Mesendoderm (in vitro differentiated cells): ENCODE data around the gene COMMD2.

Experiments used
- DNase-seq: peaks from one replicate; pipeline ENCODE4 v3.0.0; 2013
- H2AK5ac ChIP-seq: 2 replicates; pipeline ENCODE4 v1.6.1; 2013; ENCODE audit warnings: low read length, inconsistent platforms
- H2BK120ac ChIP-seq: 2 replicates; pipeline ENCODE4 v1.6.1; 2013; ENCODE audit warnings: low read depth, mild to moderate bottlenecking, low read length, moderate library complexity, mixed read lengths
- H2BK15ac ChIP-seq: replicated peaks from 2 replicates; pipeline ENCODE4 v1.6.1; 2013; ENCODE audit warnings: low read depth, mild to moderate bottlenecking, moderate library complexity
- H2BK5ac ChIP-seq: 2 replicates; pipeline ENCODE4 v1.6.1; 2013; ENCODE audit warnings: low read length, inconsistent platforms
- H3K18ac ChIP-seq: 2 replicates; pipeline ENCODE4 v1.6.1; 2013; ENCODE audit warnings: mild to moderate bottlenecking, low read length, mixed read lengths
- H3K23ac ChIP-seq: one replicate; pipeline ENCODE4 v1.6.1; 2013; ENCODE audit warnings: low read length
- H3K27ac ChIP-seq: 2 replicates; pipeline ENCODE4 v1.5.1; 2013; ENCODE audit warnings: low read depth, mild to moderate bottlenecking, inconsistent platforms, low read length, moderate library complexity
- H3K27me3 ChIP-seq: 2 replicates; pipeline ENCODE4 v1.6.1; 2013; ENCODE audit warnings: low read length, control low read depth, mild to moderate bottlenecking, inconsistent platforms; ENCODE audit not compliant: insufficient read depth, poor library complexity
- H3K36me3 ChIP-seq: 2 replicates; pipeline ENCODE4 v1.6.1; 2013; ENCODE audit warnings: low read length, inconsistent platforms; ENCODE audit not compliant: control insufficient read depth, insufficient read depth
- H3K4ac ChIP-seq: one replicate; pipeline ENCODE4 v1.6.1; 2013; ENCODE audit warnings: low read depth, mild to moderate bottlenecking, low read length, moderate library complexity
- H3K4me1 ChIP-seq: 2 replicates; pipeline ENCODE4 v1.6.1; 2013; ENCODE audit warnings: low read depth, low read length, inconsistent platforms; ENCODE audit not compliant: control insufficient read depth
- H3K4me2 ChIP-seq: 2 replicates; pipeline ENCODE4 v1.6.1; 2013; ENCODE audit warnings: low read length
- H3K4me3 ChIP-seq: 2 replicates; pipeline ENCODE4 v1.5.1; 2013; ENCODE audit warnings: mild to moderate bottlenecking, low read length
- H3K56ac ChIP-seq: one replicate; pipeline ENCODE4 v1.6.1; 2013; ENCODE audit warnings: low read length
- H3K79me1 ChIP-seq: 2 replicates; pipeline ENCODE4 v1.6.1; 2013; ENCODE audit warnings: low read length, inconsistent platforms
- H3K79me2 ChIP-seq: 2 replicates; pipeline ENCODE4 v1.6.1; 2013; ENCODE audit warnings: mild to moderate bottlenecking, low read length; ENCODE audit not compliant: control insufficient read depth, insufficient read depth
- H3K9ac ChIP-seq: 2 replicates; pipeline ENCODE4 v1.6.1; 2013; ENCODE audit warnings: low read length, inconsistent platforms
- H4K5ac ChIP-seq: one replicate; pipeline ENCODE4 v1.6.1; 2013; ENCODE audit warnings: low read length
- H4K8ac ChIP-seq: one replicate; pipeline ENCODE4 v1.6.1; 2013; ENCODE audit warnings: low read depth, mild to moderate bottlenecking, control low read depth, low read length, moderate library complexity
- WGBS: extraction: QIAGEN DNeasy Blood & Tissue Kit; methylation state at CpG from one replicate; pipeline ENCODE4 v1.1.7; 2013; ENCODE audit warnings: low lambda C conversion rate, missing lambda C conversion rate; ENCODE audit not compliant: insufficient coverage; ENCODE audit errors: extremely low coverage; 5-methylcytosine and 5-hydroxymethylcytosine counted together

COMMD2 gene

GRCh38 chr3:149771652-149772271 is 19.5 kb upstream of the COMMD2 start:
- H3K56ac ChIP-seq: no peak overlapping the region
- H4K5ac ChIP-seq: no peak overlapping the region
- H3K79me2 ChIP-seq: no peaks in the 10 kb centered on the region
- no peaks in the 10 kb centered on the region for H3K27me3 ChIP-seq
- no peak overlapping the region for H2BK120ac ChIP-seq
- H2BK5ac ChIP-seq: no peak overlapping the region
- H3K79me1 ChIP-seq: no peaks in the 10 kb centered on the region
- H3K9ac ChIP-seq: no peak overlapping the region
- H3K4ac ChIP-seq: no peak overlapping the region
- H3K4me1 ChIP-seq: no peaks in the 10 kb centered on the region
- DNase-seq: peak; percentile 63
- WGBS: no CpG with 5 or more reads among the region's 8 CpGs
- no peaks in the 10 kb centered on the region for H3K36me3 ChIP-seq
- no peak overlapping the region for H2AK5ac ChIP-seq
- H4K8ac ChIP-seq: no peak overlapping the region
- H3K27ac ChIP-seq: no peak overlapping the region
- H3K4me3 ChIP-seq: no peak overlapping the region
- H2BK15ac ChIP-seq: no peak overlapping the region
- no peak overlapping the region for H3K4me2 ChIP-seq
- H3K18ac ChIP-seq: no peak overlapping the region
- H3K23ac ChIP-seq: no peak overlapping the region

- Histone ChIP-seq H4K8ac (no peak overlapping the region), H2BK5ac (no peak overlapping the region), H2AK5ac (no peak overlapping the region), H3K23ac (no peak overlapping the region), H3K79me1 (no peaks in the 10 kb centered on the region), H3K4me2 (no peak overlapping the region), H2BK15ac (no peak overlapping the region), H3K4me3 (no peak overlapping the region), H3K9ac (no peak overlapping the region), H3K27me3 (no peaks in the 10 kb centered on the region), H3K56ac (no peak overlapping the region), H4K5ac (no peak overlapping the region), H3K36me3 (no peaks in the 10 kb centered on the region), H3K18ac (no peak overlapping the region), H3K27ac (no peak overlapping the region), H3K4me1 (no peaks in the 10 kb centered on the region), H3K4ac (no peak overlapping the region), H3K79me2 (no peaks in the 10 kb centered on the region), H2BK120ac (no peak overlapping the region)
- DNase-seq: no peak
- no CpG with 5 or more reads among the region's 2 CpGs for WGBS
Observed at GRCh38 chr3:149770246-149770645, 18.0 kb upstream of the COMMD2 start.

- no peak overlapping the region for H4K5ac ChIP-seq
- H3K4ac ChIP-seq: no peak overlapping the region
- no peaks in the 10 kb centered on the region for H3K4me1 ChIP-seq
- no peak overlapping the region for H2BK15ac ChIP-seq
- no peak overlapping the region for H3K23ac ChIP-seq
- no peak overlapping the region for H3K4me3 ChIP-seq
- no CpG with 5 or more reads among the region's 6 CpGs for WGBS
- H3K79me2 ChIP-seq: no peaks in the 10 kb centered on the region
- no peak for DNase-seq
- no peak overlapping the region for H3K9ac ChIP-seq
- no peak overlapping the region for H4K8ac ChIP-seq
- no peak overlapping the region for H3K56ac ChIP-seq
- H3K4me2 ChIP-seq: no peak overlapping the region
- H3K36me3 ChIP-seq: no peaks in the 10 kb centered on the region
- no peak overlapping the region for H2BK5ac ChIP-seq
- H2BK120ac ChIP-seq: no peak overlapping the region
- no peak overlapping the region for H3K27ac ChIP-seq
- H2AK5ac ChIP-seq: no peak overlapping the region
- no peak overlapping the region for H3K18ac ChIP-seq
- no peaks in the 10 kb centered on the region for H3K27me3 ChIP-seq
- no peaks in the 10 kb centered on the region for H3K79me1 ChIP-seq
Observed at GRCh38 chr3:149768704-149769103, 16.4 kb upstream of the COMMD2 start.

GRCh38 chr3:149767720-149768119 is 15.4 kb upstream of the COMMD2 start:
- Histone ChIP-seq H3K23ac (no peak overlapping the region), H3K79me2 (no peaks in the 10 kb centered on the region), H4K8ac (no peak overlapping the region), H2AK5ac (no peak overlapping the region), H3K4me2 (no peak overlapping the region), H2BK120ac (no peak overlapping the region), H2BK5ac (no peak overlapping the region), H3K4me3 (no peak overlapping the region), H3K4me1 (no peaks in the 10 kb centered on the region), H3K79me1 (no peaks in the 10 kb centered on the region), H3K56ac (no peak overlapping the region), H2BK15ac (no peak overlapping the region), H3K27ac (no peak overlapping the region), H3K4ac (no peak overlapping the region), H3K27me3 (no peaks in the 10 kb centered on the region), H3K36me3 (no peaks in the 10 kb centered on the region), H3K9ac (no peak overlapping the region), H3K18ac (no peak overlapping the region), H4K5ac (no peak overlapping the region)
- no peak for DNase-seq
- WGBS: no CpG with 5 or more reads among the region's 6 CpGs

- Histone ChIP-seq H3K23ac (no peak overlapping the region), H3K4me2 (no peak overlapping the region), H3K36me3 (no peaks in the 10 kb centered on the region), H3K4me1 (no peaks in the 10 kb centered on the region), H3K27ac (no peak overlapping the region), H3K18ac (no peak overlapping the region), H3K4ac (no peak overlapping the region), H4K5ac (no peak overlapping the region), H2BK15ac (no peak overlapping the region), H4K8ac (no peak overlapping the region), H3K27me3 (no peaks in the 10 kb centered on the region), H2BK120ac (no peak overlapping the region), H3K9ac (no peak overlapping the region), H3K4me3 (no peak overlapping the region), H2AK5ac (no peak overlapping the region), H3K79me2 (no peaks in the 10 kb centered on the region), H3K79me1 (no peaks in the 10 kb centered on the region), H2BK5ac (no peak overlapping the region), H3K56ac (no peak overlapping the region)
- peak; percentile 43 for DNase-seq
- no CpG with 5 or more reads among the region's 2 CpGs for WGBS
Observed at GRCh38 chr3:149765762-149766334, 13.6 kb upstream of the COMMD2 start.

GRCh38 chr3:149764302-149764701 is 12.0 kb upstream of the COMMD2 start:
- Histone ChIP-seq H2BK5ac (no peak overlapping the region), H4K8ac (no peak overlapping the region), H3K79me2 (no peaks in the 10 kb centered on the region), H3K27me3 (no peaks in the 10 kb centered on the region), H3K18ac (no peak overlapping the region), H3K4me3 (no peak overlapping the region), H3K36me3 (no peaks in the 10 kb centered on the region), H3K27ac (no peak overlapping the region), H2BK15ac (no peak overlapping the region), H4K5ac (no peak overlapping the region), H3K9ac (no peak overlapping the region), H3K56ac (no peak overlapping the region), H3K23ac (no peak overlapping the region), H3K4me2 (no peak overlapping the region), H2BK120ac (no peak overlapping the region), H3K4me1 (no peaks in the 10 kb centered on the region), H2AK5ac (no peak overlapping the region), H3K4ac (no peak overlapping the region), H3K79me1 (no peaks in the 10 kb centered on the region)
- no CpG with 5 or more reads among the region's 1 CpG for WGBS
- DNase-seq: no peak
